ENCODE data around the gene SMIM5.

DNA sequence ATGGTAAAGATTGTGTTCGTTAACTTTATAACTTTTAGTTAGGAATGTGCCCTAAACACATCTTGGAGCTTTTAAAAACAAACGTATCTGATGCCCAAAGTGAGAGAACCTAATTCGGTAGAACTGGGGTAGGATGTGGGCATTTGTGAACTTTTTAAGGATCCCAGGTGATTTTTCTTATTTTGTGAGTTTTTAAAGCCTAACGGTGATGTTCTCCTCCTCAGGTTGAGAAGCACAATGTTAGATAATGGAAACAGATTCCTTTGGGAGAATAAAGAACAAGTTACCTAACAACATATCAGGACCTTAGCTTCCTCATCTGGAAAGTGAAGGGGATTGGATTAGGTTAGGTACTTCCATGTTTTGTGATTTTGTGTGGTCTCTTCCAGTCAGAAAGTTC, 34.6 kb downstream of the SMIM5 start:
- TF ChIP-seq CTCF (IDR thresholded peaks at IDR 0.05), result no peak
- no peak for TF ChIP-seq EP300 (IDR thresholded peaks at IDR 0.05)
